HEK293T (cell line): ENCODE data around the gene CREB3.

ENCODE experiments used
- CTCF ChIA-PET: fragments of 350-600 bp; formaldehyde crosslinking; extraction: SDS; loops from one replicate; lab custom pipeline; 2021; ENCODE audit warnings: antibody characterized with exemption, inconsistent platforms; lab: Yijun Ruan, JAX
- POLR2A ChIA-PET: fragments of 350-600 bp; formaldehyde crosslinking; extraction: SDS; loops from one replicate; lab custom pipeline; 2020; ENCODE audit warnings: antibody characterized with exemption, inconsistent platforms; lab: Yijun Ruan, JAX
- DNase-seq: peaks from one replicate; pipeline ENCODE4 v3.0.0; 2012; ENCODE audit warnings: mixed read lengths; ENCODE audit errors: extremely low spot score
- ARNT ChIP-seq: fragments of 450-650 bp; IDR thresholded peaks from 2 replicates; pipeline ENCODE4 v1.6.1; 2017; ENCODE audit warnings: mild to moderate bottlenecking
- BHLHE40 ChIP-seq: fragments of 450-650 bp; IDR thresholded peaks from 2 replicates; pipeline ENCODE4 v1.6.1; 2016; ENCODE audit warnings: mild to moderate bottlenecking, moderate library complexity, borderline replicate concordance
- CTBP1 ChIP-seq: fragments of 450-650 bp; IDR thresholded peaks from 2 replicates; pipeline ENCODE4 v1.6.1; 2016; ENCODE audit warnings: borderline replicate concordance
- ELF4 ChIP-seq: fragments of 450-650 bp; IDR thresholded peaks from 2 replicates; pipeline ENCODE4 v1.6.1; 2017; ENCODE audit warnings: antibody characterized with exemption
- FOXA1 ChIP-seq: fragments of 450-650 bp; IDR thresholded peaks from 2 replicates; pipeline ENCODE4 v1.6.1; 2016; ENCODE audit warnings: mild to moderate bottlenecking
- FOXK2 ChIP-seq: fragments of 450-650 bp; IDR thresholded peaks from 2 replicates; pipeline ENCODE4 v1.6.1; 2016; ENCODE audit warnings: mild to moderate bottlenecking
- FOXM1 ChIP-seq: fragments of 450-650 bp; IDR thresholded peaks from 2 replicates; pipeline ENCODE4 v1.6.1; 2017; ENCODE audit warnings: mild to moderate bottlenecking, borderline replicate concordance
- HDGF ChIP-seq: fragments of 450-650 bp; IDR thresholded peaks from 2 replicates; pipeline ENCODE4 v1.6.1; 2017; ENCODE audit warnings: antibody characterized with exemption, borderline replicate concordance
- L3MBTL2 ChIP-seq: fragments of 450-650 bp; conservative IDR thresholded peaks from 2 replicates; pipeline ENCODE4 v1.6.1; 2016; ENCODE audit warnings: mild to moderate bottlenecking
- LEF1 ChIP-seq: fragments of 450-650 bp; IDR thresholded peaks from 2 replicates; pipeline ENCODE4 v1.6.1; 2017; ENCODE audit warnings: mild to moderate bottlenecking, borderline replicate concordance
- NFRKB ChIP-seq: fragments of 450-650 bp; IDR thresholded peaks from 2 replicates; pipeline ENCODE4 v1.6.1; 2016; ENCODE audit warnings: mild to moderate bottlenecking, moderate library complexity
- PKNOX1 ChIP-seq: fragments of 450-650 bp; IDR thresholded peaks from 2 replicates; pipeline ENCODE4 v1.6.1; 2016
- SP1 ChIP-seq: fragments of 450-650 bp; IDR thresholded peaks from 2 replicates; pipeline ENCODE4 v1.6.1; 2017
- SUZ12 ChIP-seq: fragments of 450-650 bp; IDR thresholded peaks from 2 replicates; pipeline ENCODE4 v1.6.1; 2016; ENCODE audit warnings: mild to moderate bottlenecking
- TARDBP ChIP-seq: fragments of 450-650 bp; IDR thresholded peaks from 2 replicates; pipeline ENCODE4 v1.6.1; 2016
- ZNF384 ChIP-seq: fragments of 450-650 bp; IDR thresholded peaks from 2 replicates; pipeline ENCODE4 v1.6.1; 2016

CREB3 gene

GRCh38 chr9:35691334-35691650 lies 41.2 kb upstream of the CREB3 start:
- CTCF ChIA-PET, result interaction anchor here (1.4 kb wide), 1 partner anchor 33 kb away, joined by 5 read pairs; the partner anchor contains the start of gene CCDC107
- no peak for DNase-seq
- TF ChIP-seq SP1 (no peak), FOXM1 (no peak), L3MBTL2 (no peak), NFRKB (no peak), SUZ12 (no peak), CTBP1 (no peak), FOXA1 (no peak), TARDBP (no peak), ZNF384 (no peak), FOXK2 (no peak), ARNT (no peak), LEF1 (no peak), ELF4 (no peak), HDGF (no peak), BHLHE40 (no peak), PKNOX1 (no peak)
- POLR2A ChIA-PET, result interaction anchor here (0.6 to 1.9 kb wide), 6 partner anchors 10 to 41 kb away, joined by 3 to 14 read pairs (median 4); partner anchors contain the start of genes ARHGEF39, CCDC107, CREB3 and RMRP

- DNase-seq, result no peak
- ChIA-PET CTCF (interaction anchor here (0.7 to 1.4 kb wide), 2 partner anchors 33 to 260 kb away, joined by 4 to 5 read pairs; partner anchors contain the start of gene CCDC107), POLR2A (interaction anchor here (1.8 kb wide), 1 partner anchor 31 kb away, joined by 6 read pairs; no protein-coding TSS in a partner anchor)
- TF ChIP-seq BHLHE40 (no peak), LEF1 (no peak), ARNT (no peak), L3MBTL2 (no peak), CTBP1 (no peak), ZNF384 (no peak), ELF4 (no peak), PKNOX1 (no peak), NFRKB (no peak), SP1 (no peak), FOXA1 (no peak), TARDBP (no peak), HDGF (no peak), FOXM1 (no peak)
Observed at GRCh38 chr9:35691757-35692301, 40.6 kb upstream of the CREB3 start.

- POLR2A ChIA-PET, result interaction anchor here (1.0 to 2.3 kb wide), 6 partner anchors 20 to 53 kb away, joined by 3 to 6 read pairs (median 4); partner anchors contain the start of genes ARHGEF39, CCDC107, CREB3 and GBA2
- no peak for DNase-seq
- CTCF ChIA-PET, result interaction anchor here (0.6 to 1.8 kb wide), 12 partner anchors 8 to 75 kb away, joined by 3 to 11 read pairs (median 4); partner anchors contain the start of genes CREB3, RGP1 and TLN1
- no peak for TF ChIP-seq FOXM1
Observed at GRCh38 chr9:35695943-35696401, 36.5 kb upstream of the CREB3 start.

- POLR2A ChIA-PET, result interaction anchor here (1.0 to 1.5 kb wide), 5 partner anchors 20 to 52 kb away, joined by 3 to 5 read pairs (median 3); partner anchors contain the start of genes CCDC107, CREB3, GBA2 and RGP1
- peak; percentile 74 for DNase-seq
Observed at GRCh38 chr9:35696520-35697215, 35.8 kb upstream of the CREB3 start.

GRCh38 chr9:35697486-35697885 lies 35.0 kb upstream of the CREB3 start:
- no peak for TF ChIP-seq BHLHE40
- no peak for TF ChIP-seq ELF4
- TF ChIP-seq SUZ12, result no peak
- no peak for TF ChIP-seq ZNF384
- no peak for TF ChIP-seq HDGF
- TF ChIP-seq FOXK2, result no peak
- no peak for TF ChIP-seq L3MBTL2
- no peak for TF ChIP-seq NFRKB
- TF ChIP-seq PKNOX1, result no peak
- ChIA-PET POLR2A (no interaction called here), CTCF (interaction anchor here (1.0 to 1.7 kb wide), 6 partner anchors 16 to 73 kb away, joined by 3 to 11 read pairs (median 4); partner anchors contain the start of genes ARHGEF39, CREB3 and TLN1)
- no peak for DNase-seq

More at GRCh38 chr9:35696520-35697215, 35.8 kb upstream of the CREB3 start:
- CTCF ChIA-PET, result interaction anchor here (0.6 to 1.8 kb wide), 18 partner anchors 8 to 74 kb away, joined by 3 to 11 read pairs (median 4); partner anchors contain the start of genes ARHGEF39, CREB3, RGP1 and TLN1
- TF ChIP-seq TARDBP (no peak), BHLHE40 (no peak), ARNT (no peak), FOXK2 (no peak), CTBP1 (no peak), NFRKB (no peak), L3MBTL2 (no peak), HDGF (no peak), LEF1 (no peak), SUZ12 (no peak)
